ENCODE measurements around the gene CERT1. TPM values are rescaled to one million over a fixed set of nuclear protein-coding genes. Genes with fewer than 3 reads are reported as not detected.

The CERT1 gene
- total RNA-seq, 1 experiment from 2014 or later, result 50.2 TPM

DNA sequence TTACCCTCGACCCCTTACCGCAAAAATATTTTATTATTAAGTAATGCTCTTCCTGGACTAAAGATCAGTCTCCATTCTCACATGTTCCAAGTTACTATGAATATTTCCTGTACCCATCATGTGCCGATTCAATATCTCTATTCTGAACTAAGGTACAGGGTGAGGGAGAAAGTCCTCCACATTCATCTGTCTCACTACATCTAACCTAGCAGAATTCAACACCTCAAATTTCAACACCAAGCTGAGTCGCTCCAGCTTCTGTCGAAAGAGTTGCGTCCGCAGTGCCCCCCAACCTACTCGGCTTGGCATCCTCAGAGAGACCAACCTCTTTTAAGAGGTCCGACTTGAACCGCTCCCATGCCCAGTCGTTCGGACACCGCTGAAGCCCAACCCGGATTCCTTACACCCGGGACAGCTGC lies 1.0 kb downstream of the CERT1 start:
- Histone ChIP-seq H3K18ac (ENCODE audit: insufficient read length, low read depth, low read length) (no peak overlapping the region), H3K4ac (ENCODE audit: low read depth, low read length) (no peak overlapping the region), H3K4me1 (ENCODE audit: insufficient read depth, low read length) (no peaks in the 10 kb centered on the region), H3K9ac (ENCODE audit: extremely low read depth, insufficient read length, low read length) (peak overlapping the region; percentile 80), H2BK20ac (ENCODE audit: low read depth, low read length, poor library complexity, severe bottlenecking) (no peak overlapping the region), H2BK5ac (ENCODE audit: insufficient read length, low read length) (no peak overlapping the region), H3T11ph (ENCODE audit: low read length) (no peak overlapping the region), H3K23me2 (ENCODE audit: insufficient read length, low read depth, low read length, poor library complexity, severe bottlenecking) (peaks cover 5% of the 10 kb centered on the region), H4K20me1 (ENCODE audit: control insufficient read depth, insufficient read depth, insufficient read length) (no peaks in the 10 kb centered on the region), H2BK120ac (ENCODE audit: low read depth, low read length, poor library complexity, severe bottlenecking) (no peak overlapping the region), H2BK15ac (ENCODE audit: low read depth, low read length) (no peak overlapping the region; the same call in 1 of the 2 replicates), H3K4me2 (ENCODE audit: insufficient read depth, insufficient read length, low read length) (peak overlapping the region; percentile 99), H3K14ac (ENCODE audit: insufficient read depth, low read length) (no peak overlapping the region), H3K56ac (ENCODE audit: insufficient read length, low read depth, low read length) (no peak overlapping the region), H4K91ac (ENCODE audit: insufficient read length, low read depth, low read length) (no peak overlapping the region), H3K79me2 (ENCODE audit: insufficient read depth, low read length) (peaks cover 9% of the 10 kb centered on the region; the same call in 1 of the 2 replicates), H2BK12ac (ENCODE audit: insufficient read length, low read depth, low read length) (no peak overlapping the region), H4K5ac (ENCODE audit: insufficient read length, low read depth, low read length) (no peak overlapping the region), H2AK5ac (ENCODE audit: insufficient read length, low read length) (no peak overlapping the region), H2AFZ (ENCODE audit: low read length) (no peak overlapping the region), H3K79me1 (ENCODE audit: insufficient read depth, low read depth, low read length, poor library complexity, severe bottlenecking) (no peaks in the 10 kb centered on the region), H3K9me3 (ENCODE audit: control insufficient read depth, low read depth, low read length) (no peaks in the 10 kb centered on the region), H3K27ac (ENCODE audit: insufficient read length, low read depth, low read length) (no peak overlapping the region), H4K8ac (replicated peaks; ENCODE audit: insufficient read length, low read depth, low read length) (no peak overlapping the region), H3K27me3 (ENCODE audit: insufficient read depth, low read length) (no peaks in the 10 kb centered on the region), H3K23ac (ENCODE audit: insufficient read length, low read depth, low read length) (no peak overlapping the region)
- peak overlapping the region; percentile 57 to 87 (median 65); a peak in 3 of 7 replicates for H3K27ac Mint-ChIP-seq
- H3K4me1 Mint-ChIP-seq, result peaks cover 19 to 23% of the 10 kb centered on the region in 2 experiments
- H3K4me3 Mint-ChIP-seq, result peak overlapping the region; percentile 95 to 99
- no CpG with 5 or more reads among the region's 15 CpGs for WGBS (ENCODE audit: extremely low coverage, insufficient read length, low lambda C conversion rate)
- peaks cover 2 to 8% (median 8%) of the 10 kb centered on the region in 3 experiments; a peak in 6 of 7 replicates for H3K36me3 Mint-ChIP-seq (ENCODE audit: insufficient read depth in 1 of 3, low read depth in 3 of 3)
- DNase-seq, result no peak
- no peaks in the 10 kb centered on the region for H3K27me3 Mint-ChIP-seq (ENCODE audit: low read depth)
- H3K9me3 Mint-ChIP-seq, result no peaks in the 10 kb centered on the region; a peak in 1 of 5 replicates
- TF ChIP-seq, protein P1, sequence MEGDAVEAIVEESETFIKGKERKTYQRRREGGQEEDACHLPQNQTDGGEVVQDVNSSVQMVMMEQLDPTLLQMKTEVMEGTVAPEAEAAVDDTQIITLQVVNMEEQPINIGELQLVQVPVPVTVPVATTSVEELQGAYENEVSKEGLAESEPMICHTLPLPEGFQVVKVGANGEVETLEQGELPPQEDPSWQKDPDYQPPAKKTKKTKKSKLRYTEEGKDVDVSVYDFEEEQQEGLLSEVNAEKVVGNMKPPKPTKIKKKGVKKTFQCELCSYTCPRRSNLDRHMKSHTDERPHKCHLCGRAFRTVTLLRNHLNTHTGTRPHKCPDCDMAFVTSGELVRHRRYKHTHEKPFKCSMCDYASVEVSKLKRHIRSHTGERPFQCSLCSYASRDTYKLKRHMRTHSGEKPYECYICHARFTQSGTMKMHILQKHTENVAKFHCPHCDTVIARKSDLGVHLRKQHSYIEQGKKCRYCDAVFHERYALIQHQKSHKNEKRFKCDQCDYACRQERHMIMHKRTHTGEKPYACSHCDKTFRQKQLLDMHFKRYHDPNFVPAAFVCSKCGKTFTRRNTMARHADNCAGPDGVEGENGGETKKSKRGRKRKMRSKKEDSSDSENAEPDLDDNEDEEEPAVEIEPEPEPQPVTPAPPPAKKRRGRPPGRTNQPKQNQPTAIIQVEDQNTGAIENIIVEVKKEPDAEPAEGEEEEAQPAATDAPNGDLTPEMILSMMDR (conservative IDR thresholded peaks at IDR 0.05), result no peak

Measured in H9 (cell line).